Brain pericyte (primary cell): ENCODE data around the gene TIMD4.

ENCODE experiments used
- DNase-seq: peaks from one replicate; pipeline ENCODE4 v3.0.0-alpha.2; 2012; ENCODE audit warnings: low read depth, low spot score

The TIMD4 gene

GRCh38 chr5:156922207-156922792 is 40.7 kb downstream of the TIMD4 start:
- DNase-seq, result no peak

- no peak for DNase-seq
These were observed 42.1 kb downstream of the TIMD4 start for GRCh38 chr5:156920861-156921431.

GRCh38 chr5:156920042-156920860 is 42.8 kb downstream of the TIMD4 start:
- DNase-seq, result no peak

- no peak for DNase-seq
These were observed 44.6 kb downstream of the TIMD4 start for GRCh38 chr5:156918311-156918845.

- DNase-seq, result no peak
These were observed 48.7 kb downstream of the TIMD4 start for GRCh38 chr5:156914371-156914737.

- no peak for DNase-seq
These were observed 49.2 kb downstream of the TIMD4 start for GRCh38 chr5:156913719-156914370.

- no peak for DNase-seq
These were observed 49.7 kb downstream of the TIMD4 start for GRCh38 chr5:156913355-156913718.

GRCh38 chr5:156912869-156913268 is 50.2 kb downstream of the TIMD4 start:
- DNase-seq, result no peak

- DNase-seq, result no peak
These were observed 53.8 kb downstream of the TIMD4 start for GRCh38 chr5:156909180-156909579.

- DNase-seq, result no peak
These were observed 55.4 kb downstream of the TIMD4 start for GRCh38 chr5:156907667-156908066.

- no peak for DNase-seq
These were observed 56.2 kb downstream of the TIMD4 start for GRCh38 chr5:156906807-156907206.

GRCh38 chr5:156896546-156896945 is 66.5 kb downstream of the TIMD4 start:
- DNase-seq, result no peak

- no peak for DNase-seq
These were observed 69.5 kb downstream of the TIMD4 start for GRCh38 chr5:156893517-156893916.

GRCh38 chr5:156892864-156893263 is 70.2 kb downstream of the TIMD4 start:
- DNase-seq, result no peak

- DNase-seq, result no peak
These were observed 70.8 kb downstream of the TIMD4 start for GRCh38 chr5:156892223-156892622.

GRCh38 chr5:156888520-156888919 is 74.5 kb downstream of the TIMD4 start:
- DNase-seq, result no peak

GRCh38 chr5:156883316-156883875 is 79.6 kb downstream of the TIMD4 start:
- no peak for DNase-seq

- DNase-seq, result no peak
These were observed 83.3 kb downstream of the TIMD4 start for GRCh38 chr5:156879665-156880285.

GRCh38 chr5:156871212-156871611 is 91.8 kb downstream of the TIMD4 start:
- no peak for DNase-seq

- no peak for DNase-seq
These were observed 92.6 kb downstream of the TIMD4 start for GRCh38 chr5:156870498-156870839.
